22Rv1 (cell line): ENCODE results near the gene GLRA3.
"Not testable (repeated sequence)": the region's sequence is repeated elsewhere in the genome, so short reads cannot be mapped to it uniquely, and the experiment has no call there.

Experiments used
- ZFX ChIP-seq: fragments of 450-650 bp; IDR thresholded peaks from 2 replicates; pipeline ENCODE4 v1.6.1; 2017; ENCODE audit warnings: antibody characterized with exemption, borderline replicate concordance
- TF ChIP-seq, protein P1 (sequence below): fragments of 450-650 bp; IDR thresholded peaks from 2 replicates; pipeline ENCODE4 v1.5.1; 2017; ENCODE audit warnings: mild to moderate bottlenecking

DNA sequence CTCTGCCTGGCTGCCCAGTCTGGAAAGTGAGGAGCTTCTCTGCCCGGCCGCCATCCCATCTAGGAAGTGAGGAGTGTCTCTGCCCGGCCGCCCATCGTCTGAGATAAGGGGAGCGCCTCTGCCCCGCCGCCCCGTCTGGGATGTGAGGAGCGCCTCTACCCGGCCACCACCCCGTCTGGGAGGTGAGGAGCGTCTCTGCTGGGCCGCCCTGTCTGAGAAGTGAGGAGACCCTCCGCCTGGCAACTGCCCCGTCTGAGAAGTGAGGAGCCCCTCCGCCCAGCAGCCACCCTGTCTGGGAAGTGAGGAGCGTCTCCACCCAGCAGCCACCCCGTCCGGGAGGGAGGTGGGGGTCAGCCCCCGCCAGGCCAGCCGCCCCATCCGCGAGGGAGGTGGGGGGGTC lies 137.2 kb downstream of the GLRA3 start:
- TF ChIP-seq, protein P1, sequence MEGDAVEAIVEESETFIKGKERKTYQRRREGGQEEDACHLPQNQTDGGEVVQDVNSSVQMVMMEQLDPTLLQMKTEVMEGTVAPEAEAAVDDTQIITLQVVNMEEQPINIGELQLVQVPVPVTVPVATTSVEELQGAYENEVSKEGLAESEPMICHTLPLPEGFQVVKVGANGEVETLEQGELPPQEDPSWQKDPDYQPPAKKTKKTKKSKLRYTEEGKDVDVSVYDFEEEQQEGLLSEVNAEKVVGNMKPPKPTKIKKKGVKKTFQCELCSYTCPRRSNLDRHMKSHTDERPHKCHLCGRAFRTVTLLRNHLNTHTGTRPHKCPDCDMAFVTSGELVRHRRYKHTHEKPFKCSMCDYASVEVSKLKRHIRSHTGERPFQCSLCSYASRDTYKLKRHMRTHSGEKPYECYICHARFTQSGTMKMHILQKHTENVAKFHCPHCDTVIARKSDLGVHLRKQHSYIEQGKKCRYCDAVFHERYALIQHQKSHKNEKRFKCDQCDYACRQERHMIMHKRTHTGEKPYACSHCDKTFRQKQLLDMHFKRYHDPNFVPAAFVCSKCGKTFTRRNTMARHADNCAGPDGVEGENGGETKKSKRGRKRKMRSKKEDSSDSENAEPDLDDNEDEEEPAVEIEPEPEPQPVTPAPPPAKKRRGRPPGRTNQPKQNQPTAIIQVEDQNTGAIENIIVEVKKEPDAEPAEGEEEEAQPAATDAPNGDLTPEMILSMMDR = not testable (repeated sequence)
- TF ChIP-seq ZFX = not testable (repeated sequence)
